GM21423 (cell line): ENCODE results near the gene OPRL1.
"Not testable (repeated sequence)": the region's sequence is repeated elsewhere in the genome, so short reads cannot be mapped to it uniquely, and the experiment has no call there.

ENCODE experiments used
- ATAC-seq: cut with Tn5 transposase; IDR thresholded peaks from one replicate; pipeline ENCODE4 v1.9.1; 2021; ENCODE audit warnings: mild to moderate bottlenecking, moderate library complexity; ENCODE audit not compliant: unreplicated experiment

The OPRL1 gene

GRCh38 chr20:64114356-64114971 is 34.6 kb downstream of the OPRL1 start:
- ATAC-seq: no peak

- ATAC-seq: no peak
Observed at GRCh38 chr20:64115171-64115911, 35.5 kb downstream of the OPRL1 start.

- no peak for ATAC-seq
Observed at GRCh38 chr20:64116016-64116415, 36.1 kb downstream of the OPRL1 start.

GRCh38 chr20:64116541-64117431 is 36.9 kb downstream of the OPRL1 start:
- no peak for ATAC-seq

- ATAC-seq: not testable (repeated sequence)
Observed at GRCh38 chr20:64117432-64117777, 37.5 kb downstream of the OPRL1 start.

- no peak for ATAC-seq
Observed at GRCh38 chr20:64119301-64119680, 39.4 kb downstream of the OPRL1 start.

- ATAC-seq: no peak
Observed at GRCh38 chr20:64119681-64120341, 39.9 kb downstream of the OPRL1 start.

- ATAC-seq: no peak
Observed at GRCh38 chr20:64121586-64121985, 41.7 kb downstream of the OPRL1 start.

GRCh38 chr20:64122927-64123326 is 43.0 kb downstream of the OPRL1 start:
- not testable (repeated sequence) for ATAC-seq

GRCh38 chr20:64123517-64123916 is 43.6 kb downstream of the OPRL1 start:
- not testable (repeated sequence) for ATAC-seq

GRCh38 chr20:64129146-64129782 is 49.4 kb downstream of the OPRL1 start:
- no peak for ATAC-seq

GRCh38 chr20:64130271-64130670 is 50.4 kb downstream of the OPRL1 start:
- no peak for ATAC-seq

GRCh38 chr20:64130876-64131275 is 51.0 kb downstream of the OPRL1 start:
- ATAC-seq: no peak

GRCh38 chr20:64131406-64131805 is 51.5 kb downstream of the OPRL1 start:
- no peak for ATAC-seq

GRCh38 chr20:64133951-64134407 is 54.1 kb downstream of the OPRL1 start:
- no peak for ATAC-seq

- not testable (repeated sequence) for ATAC-seq
Observed at GRCh38 chr20:64134744-64135143, 54.9 kb downstream of the OPRL1 start.

- ATAC-seq: no peak
Observed at GRCh38 chr20:64136004-64136710, 56.3 kb downstream of the OPRL1 start.

- no peak for ATAC-seq
Observed at GRCh38 chr20:64137598-64138031, 57.7 kb downstream of the OPRL1 start.

GRCh38 chr20:64138276-64138815 is 58.5 kb downstream of the OPRL1 start:
- ATAC-seq: no peak
